H9 (cell line): ENCODE results near the gene GCNT1. TPM values are rescaled to one million over a fixed set of nuclear protein-coding genes. Genes with fewer than 3 reads are reported as not detected.
A peak's percentile ranks its signal among the peaks of the same experiment; 100 is the strongest.

Experiments
- DNase-seq: peaks from one replicate; pipeline ENCODE4 v3.0.0-alpha.2; 2017
- H2AFZ ChIP-seq: one replicate; pipeline ENCODE4 v1.6.1; 2013; ENCODE audit warnings: mild to moderate bottlenecking, low read length, control low read depth, moderate library complexity
- H2AK5ac ChIP-seq: 2 replicates; pipeline ENCODE4 v1.6.1; 2013; ENCODE audit warnings: low read length, control low read depth, mixed read lengths; ENCODE audit not compliant: insufficient read length
- H2BK120ac ChIP-seq: one replicate; pipeline ENCODE4 v1.6.1; 2013; ENCODE audit warnings: low read depth, mild to moderate bottlenecking, low read length, control low read depth, inconsistent platforms; ENCODE audit not compliant: poor library complexity, severe bottlenecking
- H2BK12ac ChIP-seq: 2 replicates; pipeline ENCODE4 v1.6.1; 2013; ENCODE audit warnings: low read length, control low read depth, mixed read lengths, low read depth; ENCODE audit not compliant: insufficient read length
- H2BK15ac ChIP-seq: 2 replicates; pipeline ENCODE4 v1.6.1; 2013; ENCODE audit warnings: low read depth, low read length, control low read depth
- H2BK20ac ChIP-seq: one replicate; pipeline ENCODE4 v1.6.1; 2013; ENCODE audit warnings: low read depth, mild to moderate bottlenecking, low read length, control low read depth, inconsistent platforms; ENCODE audit not compliant: poor library complexity, severe bottlenecking
- H2BK5ac ChIP-seq: 2 replicates; pipeline ENCODE4 v1.6.1; 2013; ENCODE audit warnings: low read length, control low read depth, mixed read lengths; ENCODE audit not compliant: insufficient read length
- H3K14ac ChIP-seq: 2 replicates; pipeline ENCODE4 v1.6.1; 2013; ENCODE audit warnings: low read length, control low read depth; ENCODE audit not compliant: insufficient read depth
- H3K18ac ChIP-seq: 2 replicates; pipeline ENCODE4 v1.6.1; 2013; ENCODE audit warnings: low read depth, mild to moderate bottlenecking, mixed read lengths, low read length, control low read depth; ENCODE audit not compliant: insufficient read length
- H3K23ac ChIP-seq: 2 replicates; pipeline ENCODE4 v1.6.1; 2013; ENCODE audit warnings: low read length, control low read depth, mixed read lengths, low read depth; ENCODE audit not compliant: insufficient read length
- H3K23me2 ChIP-seq: 2 replicates; pipeline ENCODE4 v1.6.1; 2013; ENCODE audit warnings: low read depth, mild to moderate bottlenecking, mixed read lengths, low read length, control low read depth; ENCODE audit not compliant: insufficient read length, poor library complexity, severe bottlenecking
- H3K27ac ChIP-seq: 2 replicates; pipeline ENCODE4 v1.5.1; 2013; ENCODE audit warnings: low read length, control low read depth, mixed read lengths, low read depth; ENCODE audit not compliant: insufficient read length
- H3K27me3 ChIP-seq: 2 replicates; pipeline ENCODE4 v1.6.1; 2013; ENCODE audit warnings: low read length, control low read depth, inconsistent platforms; ENCODE audit not compliant: insufficient read depth
- H3K4ac ChIP-seq: 2 replicates; pipeline ENCODE4 v1.6.1; 2013; ENCODE audit warnings: low read depth, mild to moderate bottlenecking, control low read depth, inconsistent platforms, low read length, moderate library complexity
- H3K4me1 ChIP-seq: 2 replicates; pipeline ENCODE4 v1.6.1; 2013; ENCODE audit warnings: low read length, control low read depth, inconsistent platforms; ENCODE audit not compliant: insufficient read depth
- H3K4me2 ChIP-seq: 2 replicates; pipeline ENCODE4 v1.6.1; 2013; ENCODE audit warnings: low read length, control low read depth, mixed read lengths; ENCODE audit not compliant: insufficient read length, insufficient read depth
- H3K56ac ChIP-seq: 2 replicates; pipeline ENCODE4 v1.6.1; 2013; ENCODE audit warnings: low read depth, mild to moderate bottlenecking, mixed read lengths, low read length, control low read depth; ENCODE audit not compliant: insufficient read length
- H3K79me1 ChIP-seq: 2 replicates; pipeline ENCODE4 v1.6.1; 2013; ENCODE audit warnings: low read depth, mild to moderate bottlenecking, moderate library complexity, low read length, control low read depth, inconsistent platforms; ENCODE audit not compliant: insufficient read depth, poor library complexity, severe bottlenecking
- H3K79me2 ChIP-seq: 2 replicates; pipeline ENCODE4 v1.6.1; 2013; ENCODE audit warnings: low read length, control low read depth, inconsistent platforms; ENCODE audit not compliant: insufficient read depth
- H3K9ac ChIP-seq: 2 replicates; pipeline ENCODE4 v1.6.1; 2013; ENCODE audit warnings: low read length, control low read depth, mixed read lengths; ENCODE audit not compliant: insufficient read length; ENCODE audit errors: extremely low read depth
- H3K9me3 ChIP-seq: one replicate; pipeline ENCODE4 v1.6.1; 2013; ENCODE audit warnings: low read depth, low read length, inconsistent platforms; ENCODE audit not compliant: control insufficient read depth
- H3T11ph ChIP-seq: one replicate; pipeline ENCODE4 v1.6.1; 2013; ENCODE audit warnings: mild to moderate bottlenecking, low read length, control low read depth, inconsistent platforms
- H4K20me1 ChIP-seq: one replicate; pipeline ENCODE4 v1.6.1; 2013; ENCODE audit not compliant: control insufficient read depth, insufficient read length, insufficient read depth
- H4K5ac ChIP-seq: 2 replicates; pipeline ENCODE4 v1.6.1; 2013; ENCODE audit warnings: low read depth, mild to moderate bottlenecking, mixed read lengths, low read length, control low read depth; ENCODE audit not compliant: insufficient read length
- H4K8ac ChIP-seq: replicated peaks from 2 replicates; pipeline ENCODE4 v1.6.1; 2013; ENCODE audit warnings: low read length, control low read depth, mixed read lengths, low read depth; ENCODE audit not compliant: insufficient read length
- H4K91ac ChIP-seq: 2 replicates; pipeline ENCODE4 v1.6.1; 2013; ENCODE audit warnings: low read depth, mild to moderate bottlenecking, moderate library complexity, mixed read lengths, low read length, control low read depth; ENCODE audit not compliant: insufficient read length
- H3K27ac Mint-ChIP-seq, 3 experiments: 2 replicates in 2 of 3; 3 replicates in 1 of 3; pipeline ENCODE4 v1.8.0; 2020 to 2021; ENCODE audit warnings: mixed read lengths in 3 of 3, mild to moderate bottlenecking in 1 of 3, moderate library complexity in 1 of 3
- H3K27me3 Mint-ChIP-seq: 2 replicates; pipeline ENCODE4 v1.8.0; 2021; ENCODE audit warnings: low read depth, mild to moderate bottlenecking, moderate library complexity, mixed read lengths
- H3K36me3 Mint-ChIP-seq, 3 experiments: 2 replicates in 2 of 3; 3 replicates in 1 of 3; pipeline ENCODE4 v1.8.0; 2020 to 2021; ENCODE audit warnings: low read depth in 3 of 3, mixed read lengths in 3 of 3; ENCODE audit not compliant: insufficient read depth in 1 of 3
- H3K4me1 Mint-ChIP-seq, 2 experiments: 2 replicates each; pipeline ENCODE4 v1.8.0; 2020; ENCODE audit warnings: mixed read lengths in 2 of 2
- H3K4me3 Mint-ChIP-seq, 2 experiments: 2 replicates in 1 of 2; 3 replicates in 1 of 2; pipeline ENCODE4 v1.8.0; 2020 to 2021; ENCODE audit warnings: mild to moderate bottlenecking in 2 of 2, mixed read lengths in 2 of 2, moderate library complexity in 1 of 2
- H3K9me3 Mint-ChIP-seq, 2 experiments: 2 replicates in 1 of 2; 3 replicates in 1 of 2; pipeline ENCODE4 v1.8.0; 2020; ENCODE audit warnings: mild to moderate bottlenecking in 2 of 2, mixed read lengths in 2 of 2, moderate library complexity in 1 of 2
- CTCF ChIP-seq: fragments of 200-600 bp; sonication (generic); conservative IDR thresholded peaks from 3 replicates; pipeline ENCODE4 v1.8.0; 2021; ENCODE audit warnings: antibody characterized with exemption, mild to moderate bottlenecking
- WGBS: extraction: QIAGEN DNeasy Blood & Tissue Kit; methylation state at CpG from one replicate; pipeline ENCODE4 v1.1.7; 2013; ENCODE audit warnings: missing lambda C conversion rate, low lambda C conversion rate, mixed read lengths; ENCODE audit not compliant: insufficient read length; ENCODE audit errors: extremely low coverage; 5-methylcytosine and 5-hydroxymethylcytosine counted together
- total RNA-seq: library from RNA; stranded (reverse); gene quantifications from 2 replicates; pipeline ENCODE4 v1.2.1, GENCODE V29; 2021

The GCNT1 gene
- total RNA-seq, 1 experiment from 2014 or later: 35.6 TPM

- Histone ChIP-seq H3K4me2 (no peak overlapping the region), H4K91ac (no peak overlapping the region), H3T11ph (no peak overlapping the region), H2AFZ (no peak overlapping the region), H2BK12ac (no peak overlapping the region), H3K56ac (no peak overlapping the region), H4K5ac (no peak overlapping the region), H3K9ac (no peak overlapping the region), H3K23ac (no peak overlapping the region), H3K4ac (no peak overlapping the region), H3K79me1 (no peaks in the 10 kb centered on the region), H2BK15ac (no peak overlapping the region), H2BK20ac (no peak overlapping the region), H3K9me3 (no peaks in the 10 kb centered on the region), H2BK120ac (no peak overlapping the region), H3K27me3 (no peaks in the 10 kb centered on the region), H3K14ac (no peak overlapping the region), H3K79me2 (no peaks in the 10 kb centered on the region), H3K18ac (no peak overlapping the region), H3K27ac (no peak overlapping the region), H3K4me1 (no peaks in the 10 kb centered on the region; the same call in 1 of the 2 replicates), H3K23me2 (no peaks in the 10 kb centered on the region), H2AK5ac (no peak overlapping the region), H4K20me1 (no peaks in the 10 kb centered on the region), H4K8ac (no peak overlapping the region), H2BK5ac (no peak overlapping the region)
- Mint-ChIP-seq H3K4me1 (peaks cover 45 to 47% of the 10 kb centered on the region in 2 experiments), H3K27me3 (no peaks in the 10 kb centered on the region), H3K9me3 (no peaks in the 10 kb centered on the region), H3K27ac (peak overlapping the region in 1 of 3 experiments; percentile 0; a peak in 1 of 7 replicates), H3K36me3 (peaks cover 0 to 35% (median 31%) of the 10 kb centered on the region in 3 experiments; a peak in 4 of 7 replicates), H3K4me3 (no peak overlapping the region)
- TF ChIP-seq CTCF: no peak
- DNase-seq: no peak
- no CpG with 5 or more reads among the region's 2 CpGs for WGBS
Observed at GRCh38 chr9:76466299-76466605, 7.3 kb downstream of the GCNT1 start.
